ENCODE measurements around the gene OR52K1. TPM values are rescaled to one million over a fixed set of nuclear protein-coding genes. Genes with fewer than 3 reads are reported as not detected.
"Not testable (repeated sequence)": the region's sequence is repeated elsewhere in the genome, so short reads cannot be mapped to it uniquely, and the experiment has no call there.

The OR52K1 gene
- total and polyA plus RNA-seq, 3 donors from 2014 or later: 0.43 to 0.47 TPM; not detected in 1

DNA sequence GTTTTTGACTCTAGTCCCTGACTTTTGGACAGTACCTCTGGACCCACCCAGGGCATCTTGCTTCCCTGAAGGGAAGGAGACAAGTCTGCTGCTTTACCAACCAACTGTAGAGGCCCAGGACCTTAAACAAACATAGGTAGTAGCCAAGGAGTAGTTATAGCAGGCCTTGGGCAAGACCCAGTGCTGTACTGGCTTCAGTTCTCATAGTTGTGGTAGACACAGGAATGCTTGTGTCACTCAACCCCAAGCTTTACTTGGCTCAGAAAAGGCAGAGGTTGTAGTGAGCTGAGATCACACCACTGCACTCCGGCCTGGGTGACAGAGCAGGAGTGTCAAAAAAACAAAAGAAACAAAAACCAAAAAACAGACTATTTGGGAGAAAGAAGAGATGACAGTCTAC, 41.2 kb downstream of the OR52K1 start:
- no peak for DNase-seq
- intact Hi-C loops (cut with DNase I; ENCODE audit: low total_unique reads): no loop called here
- TF ChIP-seq POLR2A (IDR thresholded peaks at IDR 0.05): no peak
- TF ChIP-seq, protein P1, sequence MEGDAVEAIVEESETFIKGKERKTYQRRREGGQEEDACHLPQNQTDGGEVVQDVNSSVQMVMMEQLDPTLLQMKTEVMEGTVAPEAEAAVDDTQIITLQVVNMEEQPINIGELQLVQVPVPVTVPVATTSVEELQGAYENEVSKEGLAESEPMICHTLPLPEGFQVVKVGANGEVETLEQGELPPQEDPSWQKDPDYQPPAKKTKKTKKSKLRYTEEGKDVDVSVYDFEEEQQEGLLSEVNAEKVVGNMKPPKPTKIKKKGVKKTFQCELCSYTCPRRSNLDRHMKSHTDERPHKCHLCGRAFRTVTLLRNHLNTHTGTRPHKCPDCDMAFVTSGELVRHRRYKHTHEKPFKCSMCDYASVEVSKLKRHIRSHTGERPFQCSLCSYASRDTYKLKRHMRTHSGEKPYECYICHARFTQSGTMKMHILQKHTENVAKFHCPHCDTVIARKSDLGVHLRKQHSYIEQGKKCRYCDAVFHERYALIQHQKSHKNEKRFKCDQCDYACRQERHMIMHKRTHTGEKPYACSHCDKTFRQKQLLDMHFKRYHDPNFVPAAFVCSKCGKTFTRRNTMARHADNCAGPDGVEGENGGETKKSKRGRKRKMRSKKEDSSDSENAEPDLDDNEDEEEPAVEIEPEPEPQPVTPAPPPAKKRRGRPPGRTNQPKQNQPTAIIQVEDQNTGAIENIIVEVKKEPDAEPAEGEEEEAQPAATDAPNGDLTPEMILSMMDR (IDR thresholded peaks at IDR 0.05): no peak
- Histone ChIP-seq H3K4me3 (no peak overlapping the region), H3K9me3 (no peaks in the 10 kb centered on the region), H3K36me3 (ENCODE audit: low read depth, missing control alignments) (no peaks in the 10 kb centered on the region), H3K27ac (no peak overlapping the region), H3K27me3 (no peaks in the 10 kb centered on the region), H3K4me1 (no peaks in the 10 kb centered on the region)
- WGBS, 2 donors: 75 to 85% methylated on average over 1 of the region's 1 CpG

DNA sequence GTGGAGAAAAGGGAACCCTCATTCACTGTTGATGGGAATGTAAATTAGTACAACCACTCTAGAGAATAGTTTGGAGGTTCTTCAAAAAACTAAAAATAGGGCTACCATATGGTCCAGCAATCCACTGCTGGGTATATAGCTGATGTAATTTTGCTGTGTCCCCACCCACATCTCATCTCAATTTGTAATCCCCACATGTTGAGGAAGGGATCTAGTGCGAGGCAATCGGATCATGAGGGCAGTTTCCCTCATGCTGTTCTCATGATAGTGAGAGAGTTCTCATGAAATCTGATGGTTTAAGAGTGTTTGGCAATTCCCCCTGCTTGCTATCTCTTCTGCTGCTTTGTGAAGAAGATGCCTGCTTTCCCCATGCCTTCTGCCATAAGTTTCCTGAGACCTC, 45.5 kb downstream of the OR52K1 start:
- DNase-seq: no peak
- Histone ChIP-seq H3K4me3 (no peak overlapping the region), H3K36me3 (ENCODE audit: low read depth, missing control alignments) (no peaks in the 10 kb centered on the region), H3K4me1 (no peaks in the 10 kb centered on the region), H3K9me3 (no peaks in the 10 kb centered on the region), H3K27me3 (no peaks in the 10 kb centered on the region), H3K27ac (no peak overlapping the region)
- TF ChIP-seq, protein P1 (IDR thresholded peaks at IDR 0.05): no peak
- no peak for TF ChIP-seq POLR2A (IDR thresholded peaks at IDR 0.05)
- WGBS, 2 donors: 69 to 87% methylated on average over 2 of the region's 2 CpGs
- intact Hi-C loops (cut with DNase I; ENCODE audit: low total_unique reads): no loop called here

DNA sequence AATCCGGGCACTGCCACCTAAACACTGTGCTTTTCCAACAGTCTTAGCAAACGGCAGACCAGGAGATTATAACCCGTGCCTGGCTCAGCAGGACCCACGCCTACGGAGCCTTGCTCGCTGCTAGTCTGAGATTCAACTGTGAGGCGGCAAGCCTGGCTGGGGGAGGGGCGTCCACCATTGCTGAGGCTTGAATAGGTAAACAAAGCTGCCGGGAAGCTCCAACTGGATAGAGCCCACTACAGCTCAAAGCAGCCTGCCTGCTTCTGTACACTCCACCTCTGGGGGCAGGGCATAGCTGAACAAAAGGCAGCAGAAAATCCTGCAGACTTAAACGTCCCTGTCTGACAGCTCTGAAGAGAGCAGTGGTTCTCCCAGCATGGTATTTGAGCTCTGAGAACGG, 49.2 kb downstream of the OR52K1 start:
- H3K9me3 ChIP-seq; H3K27me3 ChIP-seq; DNase-seq; H3K36me3 ChIP-seq (ENCODE audit: low read depth, missing control alignments); H3K27ac ChIP-seq; intact Hi-C loops (cut with DNase I; ENCODE audit: low total_unique reads); H3K4me1 ChIP-seq; H3K4me3 ChIP-seq: not testable (repeated sequence)
- 68 to 72% methylated on average over 11 of the region's 11 CpGs for WGBS, 2 donors

DNA sequence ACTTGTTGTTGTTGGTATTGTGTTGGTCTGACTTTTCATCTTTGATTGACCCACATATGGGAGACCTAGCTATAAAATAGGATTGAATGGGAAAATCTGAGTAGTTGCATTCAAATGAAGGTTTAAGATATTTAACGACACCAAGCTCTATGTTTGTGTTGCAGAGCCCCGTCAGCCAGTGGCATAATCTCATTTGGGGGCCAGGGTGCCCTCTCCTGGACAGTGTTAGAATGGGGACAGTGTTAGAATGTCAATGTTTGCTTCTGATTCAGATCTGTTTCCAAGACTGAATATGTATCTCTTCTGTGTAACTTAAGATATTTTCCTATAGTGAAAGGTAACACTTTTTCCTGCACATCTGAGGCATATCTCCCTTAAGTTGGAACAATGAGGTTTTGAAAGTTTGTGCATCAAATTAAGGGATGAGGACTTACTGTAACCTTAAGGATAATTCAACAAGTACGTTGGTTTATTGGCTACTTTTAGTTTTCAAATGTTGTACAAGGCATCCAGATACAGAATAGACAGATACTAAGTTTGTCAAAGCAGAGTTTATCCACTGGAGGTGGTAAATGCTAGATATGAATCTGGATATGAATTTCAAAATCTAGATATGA, 57.3 kb downstream of the OR52K1 start:
- Histone ChIP-seq H3K36me3 (ENCODE audit: low read depth, missing control alignments) (no peaks in the 10 kb centered on the region), H3K27me3 (no peaks in the 10 kb centered on the region), H3K4me1 (no peaks in the 10 kb centered on the region), H3K27ac (no peak overlapping the region), H3K4me3 (no peak overlapping the region), H3K9me3 (no peaks in the 10 kb centered on the region)
- DNase-seq: peak; percentile 84
- TF ChIP-seq POLR2A (IDR thresholded peaks at IDR 0.05): no peak
- TF ChIP-seq, protein P1 (IDR thresholded peaks at IDR 0.05): peak; percentile 18 to 73 (median 47)
- 22 to 37% methylated on average over 3 of the region's 3 CpGs for WGBS, 2 donors
- intact Hi-C loops (cut with DNase I; ENCODE audit: low total_unique reads): no loop called here

DNA sequence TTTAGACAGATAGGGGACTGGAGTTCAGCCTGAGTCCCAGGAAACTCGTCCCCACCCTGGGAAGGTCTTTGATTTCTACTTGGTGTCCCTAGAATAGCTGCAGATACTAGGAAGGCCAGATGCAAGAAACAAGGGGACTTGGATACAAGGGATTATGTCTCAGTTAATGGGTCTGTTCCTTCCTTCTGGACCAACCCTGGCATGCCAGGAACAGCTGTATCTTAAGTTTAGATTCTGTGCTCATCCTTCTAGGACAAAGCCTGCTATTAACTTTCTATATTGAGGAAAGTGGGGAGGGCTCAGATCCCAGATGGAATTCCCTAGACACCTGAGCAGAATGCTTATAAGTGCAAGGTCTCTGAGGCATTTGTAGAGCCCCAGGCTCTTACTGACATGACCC, 58.6 kb downstream of the OR52K1 start:
- DNase-seq: no peak
- Histone ChIP-seq H3K36me3 (ENCODE audit: low read depth, missing control alignments) (no peaks in the 10 kb centered on the region), H3K4me3 (no peak overlapping the region), H3K27me3 (no peaks in the 10 kb centered on the region), H3K4me1 (no peaks in the 10 kb centered on the region), H3K27ac (no peak overlapping the region), H3K9me3 (no peaks in the 10 kb centered on the region)
- no peak for TF ChIP-seq POLR2A (IDR thresholded peaks at IDR 0.05)
- TF ChIP-seq, protein P1 (IDR thresholded peaks at IDR 0.05): no peak
- 0 to 22% methylated on average over 1 of the region's 1 CpG for WGBS, 2 donors
- intact Hi-C loops (cut with DNase I; ENCODE audit: low total_unique reads): no loop called here

Other genes starting within 250 kb of the OR52K1 start
- not detected for gene OR52B4, start 114.3 kb upstream of the OR52K1 start, total RNA-seq
- not detected for gene OR52B4, start 114.3 kb upstream of the OR52K1 start, polyA plus RNA-seq (ENCODE audit: insufficient read depth, low read depth, low replicate concordance)
- gene TRIM21, start 88.9 kb upstream of the OR52K1 start, total RNA-seq: 1 to 10 TPM; 4.6 to 8.9 TPM
- 11.0 TPM for gene TRIM21, start 88.9 kb upstream of the OR52K1 start, polyA plus RNA-seq (ENCODE audit: insufficient read depth, low read depth, low replicate concordance)
- gene OR52K2, start 33.4 kb upstream of the OR52K1 start, total RNA-seq: not detected
- not detected for gene OR52K2, start 33.4 kb upstream of the OR52K1 start, polyA plus RNA-seq (ENCODE audit: insufficient read depth, low read depth, low replicate concordance)
- not detected for gene OR52M1, start 62.5 kb downstream of the OR52K1 start, total RNA-seq
- not detected for gene OR52M1, start 62.5 kb downstream of the OR52K1 start, polyA plus RNA-seq (ENCODE audit: insufficient read depth, low read depth, low replicate concordance)
- gene OR52I2, start 99.1 kb downstream of the OR52K1 start, total RNA-seq: under 1 TPM in 1 of 2 donors, not detected in 1; 0.31 TPM
- gene OR52I2, start 99.1 kb downstream of the OR52K1 start, polyA plus RNA-seq (ENCODE audit: insufficient read depth, low read depth, low replicate concordance): not detected
- gene OR52I1, start 111.4 kb downstream of the OR52K1 start, total RNA-seq: not detected
- not detected for gene OR52I1, start 111.4 kb downstream of the OR52K1 start, polyA plus RNA-seq (ENCODE audit: insufficient read depth, low read depth, low replicate concordance)
- 10 to 100 TPM; 20.5 to 20.8 TPM for gene TRIM68, start 125.6 kb downstream of the OR52K1 start, total RNA-seq
- 16.4 TPM for gene TRIM68, start 125.6 kb downstream of the OR52K1 start, polyA plus RNA-seq (ENCODE audit: insufficient read depth, low read depth, low replicate concordance)
- gene OR51D1, start 154.8 kb downstream of the OR52K1 start, total RNA-seq: under 1 TPM in 1 of 2 donors, not detected in 1; 0.63 TPM
- not detected for gene OR51D1, start 154.8 kb downstream of the OR52K1 start, polyA plus RNA-seq (ENCODE audit: insufficient read depth, low read depth, low replicate concordance)
- gene OR51E1, start 161.3 kb downstream of the OR52K1 start, total RNA-seq: under 1 TPM; 0.31 to 0.55 TPM
- gene OR51E1, start 161.3 kb downstream of the OR52K1 start, polyA plus RNA-seq (ENCODE audit: insufficient read depth, low read depth, low replicate concordance): 0.59 TPM
- under 1 TPM in 1 of 2 donors, not detected in 1; 0.47 TPM for gene OR51E2, start 215.2 kb downstream of the OR52K1 start, total RNA-seq
- gene OR51E2, start 215.2 kb downstream of the OR52K1 start, polyA plus RNA-seq (ENCODE audit: insufficient read depth, low read depth, low replicate concordance): 0.17 TPM
- gene MMP26, start 222.1 kb downstream of the OR52K1 start, total RNA-seq: under 1 TPM in 1 of 2 donors, not detected in 1; 0.55 TPM
- 1.1 TPM for gene MMP26, start 222.1 kb downstream of the OR52K1 start, polyA plus RNA-seq (ENCODE audit: insufficient read depth, low read depth, low replicate concordance)